ENCODE measurements around the gene ATP1A3.

DNA sequence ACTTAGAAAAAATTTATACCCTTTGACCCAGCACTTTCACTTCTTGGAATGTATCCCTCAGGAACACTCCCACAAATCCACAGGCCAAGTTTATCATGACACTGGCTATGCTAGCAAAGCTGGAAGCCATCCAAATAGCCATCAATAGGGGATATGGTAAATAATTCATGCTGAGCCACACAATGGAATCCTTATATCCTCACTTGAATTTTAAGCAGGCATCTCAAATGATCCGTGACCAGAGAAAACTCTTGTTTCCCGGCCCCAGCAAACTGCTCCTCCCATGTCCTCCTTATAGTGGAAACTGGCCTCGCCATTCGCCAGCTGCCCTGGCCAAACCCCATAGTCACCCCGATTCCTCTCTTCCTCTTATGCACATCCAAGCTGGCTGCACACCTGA is 38.4 kb upstream of the ATP1A3 start:
- TF ChIP-seq, protein P1, sequence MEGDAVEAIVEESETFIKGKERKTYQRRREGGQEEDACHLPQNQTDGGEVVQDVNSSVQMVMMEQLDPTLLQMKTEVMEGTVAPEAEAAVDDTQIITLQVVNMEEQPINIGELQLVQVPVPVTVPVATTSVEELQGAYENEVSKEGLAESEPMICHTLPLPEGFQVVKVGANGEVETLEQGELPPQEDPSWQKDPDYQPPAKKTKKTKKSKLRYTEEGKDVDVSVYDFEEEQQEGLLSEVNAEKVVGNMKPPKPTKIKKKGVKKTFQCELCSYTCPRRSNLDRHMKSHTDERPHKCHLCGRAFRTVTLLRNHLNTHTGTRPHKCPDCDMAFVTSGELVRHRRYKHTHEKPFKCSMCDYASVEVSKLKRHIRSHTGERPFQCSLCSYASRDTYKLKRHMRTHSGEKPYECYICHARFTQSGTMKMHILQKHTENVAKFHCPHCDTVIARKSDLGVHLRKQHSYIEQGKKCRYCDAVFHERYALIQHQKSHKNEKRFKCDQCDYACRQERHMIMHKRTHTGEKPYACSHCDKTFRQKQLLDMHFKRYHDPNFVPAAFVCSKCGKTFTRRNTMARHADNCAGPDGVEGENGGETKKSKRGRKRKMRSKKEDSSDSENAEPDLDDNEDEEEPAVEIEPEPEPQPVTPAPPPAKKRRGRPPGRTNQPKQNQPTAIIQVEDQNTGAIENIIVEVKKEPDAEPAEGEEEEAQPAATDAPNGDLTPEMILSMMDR (IDR thresholded peaks at IDR 0.05; ENCODE audit: poor library complexity, severe bottlenecking): no peak
- no peak for TF ChIP-seq POLR2AphosphoS5 (IDR thresholded peaks at IDR 0.05)
- TF ChIP-seq TAF1 (IDR thresholded peaks at IDR 0.05; ENCODE audit: low read depth): no peak
- TF ChIP-seq REST (IDR thresholded peaks at IDR 0.05; ENCODE audit: borderline replicate concordance): no peak
- TF ChIP-seq EP300 (conservative IDR thresholded peaks at IDR 0.05; ENCODE audit: poor library complexity, severe bottlenecking): no peak
- no peak for TF ChIP-seq EZH2 (IDR thresholded peaks at IDR 0.05; ENCODE audit: borderline replicate concordance, insufficient read depth, low read length, poor library complexity, severe bottlenecking)
- no peak for TF ChIP-seq RAD21 (conservative IDR thresholded peaks at IDR 0.05)
